ENCODE measurements around the gene CSF3. TPM values are rescaled to one million over a fixed set of nuclear protein-coding genes. Genes with fewer than 3 reads are reported as not detected.

Gene CSF3
- total RNA-seq, 1 experiment from 2014 or later, result 4.0 TPM

GRCh38 chr17:40035162-40035559 is 19.9 kb downstream of the CSF3 start:
- Histone ChIP-seq H3K79me2 (ENCODE audit: low read length) (no peaks in the 10 kb centered on the region), H3K36me3 (ENCODE audit: low read depth, low read length) (peaks cover 5% of the 10 kb centered on the region), H3K4me1 (ENCODE audit: insufficient read depth, low read length) (no peaks in the 10 kb centered on the region), H3K4me2 (ENCODE audit: low read length) (no peak overlapping the region), H3F3A (ENCODE audit: low read length, unreplicated experiment) (no peaks in the 10 kb centered on the region), H3K27ac (ENCODE audit: low read length) (no peak overlapping the region), H3K27me3 (ENCODE audit: low read length) (no peaks in the 10 kb centered on the region), H3K9ac (ENCODE audit: low read length) (no peak overlapping the region), H2AFZ (ENCODE audit: low read length) (no peak overlapping the region), H3K9me2 (replicated peaks; ENCODE audit: low read length) (no peaks in the 10 kb centered on the region), H3K4me3 (ENCODE audit: low read length) (no peak overlapping the region), H4K20me1 (ENCODE audit: low read length) (no peaks in the 10 kb centered on the region), H3K9me3 (ENCODE audit: low read length) (no peaks in the 10 kb centered on the region)
- CTCF ChIA-PET, result no interaction called here
- ATAC-seq (no peak), DNase-seq (no peak)
- POLR2A ChIA-PET (ENCODE audit: unreplicated experiment), result no interaction called here
- intact Hi-C loops (cut with micrococcal nuclease), result no loop called here
- no TSS peak for BruUV-seq (replicated peaks)
- peak; percentile 59 for TF ChIP-seq CTCF (conservative IDR thresholded peaks at IDR 0.05; ENCODE audit: low read depth, low read length)
- no peak for TF ChIP-seq EZH2phosphoT487 (IDR thresholded peaks at IDR 0.05; ENCODE audit: borderline replicate concordance, low read length)

GRCh38 chr17:40038882-40039513 is 23.8 kb downstream of the CSF3 start:
- Histone ChIP-seq H3K4me3 (ENCODE audit: low read length) (no peak overlapping the region), H3K27me3 (ENCODE audit: low read length) (no peaks in the 10 kb centered on the region), H3K79me2 (ENCODE audit: low read length) (no peaks in the 10 kb centered on the region), H4K20me1 (ENCODE audit: low read length) (no peaks in the 10 kb centered on the region), H3F3A (ENCODE audit: low read length, unreplicated experiment) (no peaks in the 10 kb centered on the region), H3K9me2 (replicated peaks; ENCODE audit: low read length) (no peaks in the 10 kb centered on the region), H3K4me1 (ENCODE audit: insufficient read depth, low read length) (no peaks in the 10 kb centered on the region), H3K27ac (ENCODE audit: low read length) (no peak overlapping the region), H3K9me3 (ENCODE audit: low read length) (no peaks in the 10 kb centered on the region), H2AFZ (ENCODE audit: low read length) (no peak overlapping the region), H3K4me2 (ENCODE audit: low read length) (no peak overlapping the region), H3K9ac (ENCODE audit: low read length) (no peak overlapping the region), H3K36me3 (ENCODE audit: low read depth, low read length) (peaks cover 5% of the 10 kb centered on the region; the same call in 1 of the 2 replicates)
- BruUV-seq (replicated peaks), result no TSS peak
- intact Hi-C loops (cut with micrococcal nuclease), result no loop called here
- TF ChIP-seq EZH2phosphoT487 (IDR thresholded peaks at IDR 0.05; ENCODE audit: borderline replicate concordance, low read length), result no peak
- peak; percentile 60 for TF ChIP-seq CTCF (conservative IDR thresholded peaks at IDR 0.05; ENCODE audit: low read depth, low read length)
- DNase-seq (peak; percentile 52), ATAC-seq (peak; percentile 55; the same call in 1 of the 2 replicates)
- CTCF ChIA-PET, result no interaction called here
- POLR2A ChIA-PET (ENCODE audit: unreplicated experiment), result interaction anchor here (0.5 kb wide), 1 partner anchor 15 kb away, joined by 3 read pairs; the partner anchor contains the start of gene MED24

- Histone ChIP-seq H3K27me3 (ENCODE audit: low read length) (no peaks in the 10 kb centered on the region), H2AFZ (ENCODE audit: low read length) (no peak overlapping the region), H3K36me3 (ENCODE audit: low read depth, low read length) (no peaks in the 10 kb centered on the region), H3K9ac (ENCODE audit: low read length) (no peak overlapping the region), H3K4me1 (ENCODE audit: insufficient read depth, low read length) (no peaks in the 10 kb centered on the region), H3K9me3 (ENCODE audit: low read length) (no peaks in the 10 kb centered on the region), H3K9me2 (replicated peaks; ENCODE audit: low read length) (no peaks in the 10 kb centered on the region), H3K4me3 (ENCODE audit: low read length) (no peak overlapping the region), H4K20me1 (ENCODE audit: low read length) (no peaks in the 10 kb centered on the region), H3K27ac (ENCODE audit: low read length) (no peak overlapping the region), H3K4me2 (ENCODE audit: low read length) (no peak overlapping the region), H3F3A (ENCODE audit: low read length, unreplicated experiment) (no peaks in the 10 kb centered on the region), H3K79me2 (ENCODE audit: low read length) (no peaks in the 10 kb centered on the region)
- ATAC-seq (no peak), DNase-seq (no peak)
- ChIA-PET CTCF (no interaction called here), POLR2A (ENCODE audit: unreplicated experiment) (no interaction called here)
- TF ChIP-seq EZH2 (IDR thresholded peaks at IDR 0.05; ENCODE audit: low read length, unreplicated experiment), result no peak
- TF ChIP-seq CTCF (conservative IDR thresholded peaks at IDR 0.05; ENCODE audit: low read depth, low read length), result no peak
- no peak for TF ChIP-seq EZH2phosphoT487 (IDR thresholded peaks at IDR 0.05; ENCODE audit: borderline replicate concordance, low read length)
- BruUV-seq (replicated peaks), result no TSS peak
- intact Hi-C loops (cut with micrococcal nuclease), result no loop called here
Observed at GRCh38 chr17:40041196-40041595, 26.0 kb downstream of the CSF3 start.

Data from PC-3 (cell line).